Measurements from ENCODE around the gene PCBD1. TPM values are rescaled to one million over a fixed set of nuclear protein-coding genes. Genes with fewer than 3 reads are reported as not detected.

The PCBD1 gene
- total and polyA plus RNA-seq, 4 experiments from 2014 or later = 12.4 to 22.5 (median 18.0) TPM

DNA sequence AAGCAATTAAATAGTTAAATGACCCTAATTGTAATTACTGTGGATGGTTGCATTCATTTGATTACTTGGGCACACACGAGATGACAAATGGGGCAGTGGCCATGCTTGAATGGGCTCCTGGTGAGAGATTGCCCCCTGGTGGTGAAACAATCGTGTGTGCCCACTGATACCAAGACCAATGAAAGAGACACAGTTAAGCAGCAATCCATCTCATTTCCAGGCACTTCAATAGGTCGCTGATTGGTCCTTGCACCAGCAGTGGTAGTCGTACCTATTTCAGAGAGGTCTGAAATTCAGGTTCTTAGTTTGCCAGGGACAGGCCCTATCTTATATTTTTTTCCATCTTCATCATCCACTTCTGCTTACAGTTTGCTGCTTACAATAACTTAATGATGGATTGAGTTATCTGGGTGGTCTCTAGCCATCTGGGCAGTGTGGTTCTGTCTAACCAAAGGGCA, 8.3 kb downstream of the PCBD1 start:
- peaks cover 15 to 51% of the 10 kb centered on the region in 2 donors for H3K36me3 Mint-ChIP-seq
- peak overlapping the region in 1 of 7 donors; percentile 36 for H3K27ac Mint-ChIP-seq

DNA sequence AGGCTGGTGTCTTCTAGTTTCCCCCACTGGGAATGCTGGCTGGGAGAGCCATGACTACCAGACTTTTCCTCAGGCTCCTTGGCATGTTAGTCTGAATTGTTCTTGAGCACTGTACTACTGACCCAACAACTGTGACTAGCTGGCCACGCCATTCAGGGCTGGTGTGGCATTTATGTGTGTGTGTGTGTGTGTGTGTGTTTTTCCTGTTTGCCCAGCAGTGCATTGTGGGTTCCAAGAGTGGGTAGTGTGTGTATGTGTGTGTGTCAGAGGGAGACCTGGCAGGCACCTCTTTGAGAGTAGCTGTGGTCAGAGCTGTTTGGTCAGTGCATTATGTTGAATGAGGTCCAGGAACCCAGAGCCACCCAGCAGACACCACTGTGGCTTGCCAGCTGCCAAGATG, 9.2 kb downstream of the PCBD1 start:
- Mint-ChIP-seq H3K27me3 (no peaks in the 10 kb centered on the region), H3K36me3 (peaks cover 9 to 49% of the 10 kb centered on the region in 2 donors), H3K4me3 (no peak overlapping the region), H3K4me1 (peaks cover 3 to 6% (median 4%) of the 10 kb centered on the region in 4 donors), H3K9me3 (no peaks in the 10 kb centered on the region), H3K27ac (no peak overlapping the region)
- POLR2A ChIA-PET (ENCODE audit: partially characterized antibody) = no interaction called here
- no peaks in the 10 kb centered on the region for H3K27me3 ChIP-seq (ENCODE audit: insufficient read depth, low read length)
- H3K36me3 ChIP-seq (ENCODE audit: insufficient read depth, low read length) = peaks cover 5% of the 10 kb centered on the region
- no peak overlapping the region for H3K4me3 ChIP-seq (ENCODE audit: low read length in 2 of 2)
- DNase-seq = no peak
- no peaks in the 10 kb centered on the region for H3K9me3 ChIP-seq (ENCODE audit: control insufficient read depth in 1 of 2, low read length in 2 of 2)
- intact Hi-C loops (cut with micrococcal nuclease) = no loop called here
- H3K27ac ChIP-seq (ENCODE audit: low read depth, low read length) = no peak overlapping the region
- no peaks in the 10 kb centered on the region for H3K4me1 ChIP-seq (ENCODE audit: insufficient read depth, low read length)
- CTCF ChIA-PET (ENCODE audit: partially characterized antibody) = interaction anchor here (1.1 to 2.3 kb wide), 11 partner anchors 9 to 331 kb away, joined by 3 to 8 read pairs (median 5); partner anchors contain the start of genes PCBD1 and SGPL1

More for the DNA sequence above, 8.3 kb downstream of the PCBD1 start:
- H3K4me1 ChIP-seq (ENCODE audit: insufficient read depth, low read length) = no peaks in the 10 kb centered on the region
- ChIA-PET POLR2A (ENCODE audit: partially characterized antibody) (no interaction called here), CTCF (ENCODE audit: partially characterized antibody) (interaction anchor here (0.7 to 2.2 kb wide), 9 partner anchors 8 to 418 kb away, joined by 3 to 19 read pairs (median 4); partner anchors contain the start of genes PCBD1 and SGPL1)
- no peaks in the 10 kb centered on the region for H3K9me3 Mint-ChIP-seq
- H3K27me3 Mint-ChIP-seq = no peaks in the 10 kb centered on the region
- no peaks in the 10 kb centered on the region for H3K27me3 ChIP-seq (ENCODE audit: insufficient read depth, low read length)
- H3K4me3 Mint-ChIP-seq = no peak overlapping the region
- peak; percentile 68 to 77 (median 73) for DNase-seq
- intact Hi-C loops (cut with micrococcal nuclease) = loop anchor here (1.0 kb wide), 2 partner anchors 65 to 330 kb away; partner anchors contain the start of gene SGPL1
- H3K36me3 ChIP-seq (ENCODE audit: insufficient read depth, low read length) = peaks cover 8% of the 10 kb centered on the region
- H3K4me3 ChIP-seq (ENCODE audit: low read length in 2 of 2) = no peak overlapping the region
- H3K27ac ChIP-seq (ENCODE audit: low read depth, low read length) = no peak overlapping the region
- H3K4me1 Mint-ChIP-seq = peaks cover 3 to 6% (median 4%) of the 10 kb centered on the region in 4 donors
- H3K9me3 ChIP-seq (ENCODE audit: control insufficient read depth in 1 of 2, low read length in 2 of 2) = no peaks in the 10 kb centered on the region

GRCh38 chr10:70874061-70874460, 14.3 kb downstream of the PCBD1 start:
- Mint-ChIP-seq H3K27ac (no peak overlapping the region), H3K36me3 (peaks cover 24 to 76% of the 10 kb centered on the region in 2 donors), H3K4me1 (no peaks in the 10 kb centered on the region), H3K27me3 (no peaks in the 10 kb centered on the region), H3K9me3 (no peaks in the 10 kb centered on the region), H3K4me3 (no peak overlapping the region)
- Histone ChIP-seq H3K27ac (ENCODE audit: low read depth, low read length) (no peak overlapping the region), H3K36me3 (ENCODE audit: insufficient read depth, low read length) (peaks cover 13% of the 10 kb centered on the region), H3K27me3 (ENCODE audit: insufficient read depth, low read length) (no peaks in the 10 kb centered on the region), H3K4me3 (ENCODE audit: low read length in 2 of 2) (no peak overlapping the region), H3K9me3 (ENCODE audit: control insufficient read depth in 1 of 2, low read length in 2 of 2) (no peaks in the 10 kb centered on the region), H3K4me1 (ENCODE audit: insufficient read depth, low read length) (no peaks in the 10 kb centered on the region)
- intact Hi-C loops (cut with micrococcal nuclease) = no loop called here
- ChIA-PET POLR2A (ENCODE audit: partially characterized antibody) (interaction anchor here (1.7 kb wide), 1 partner anchor 58 kb away, joined by 4 read pairs; no protein-coding TSS in a partner anchor), CTCF (ENCODE audit: partially characterized antibody) (no interaction called here)
- no peak for DNase-seq

GRCh38 chr10:70872291-70872690, 16.1 kb downstream of the PCBD1 start:
- Histone ChIP-seq H3K36me3 (ENCODE audit: insufficient read depth, low read length) (peaks cover 13% of the 10 kb centered on the region), H3K4me1 (ENCODE audit: insufficient read depth, low read length) (no peaks in the 10 kb centered on the region), H3K27ac (ENCODE audit: low read depth, low read length) (no peak overlapping the region), H3K9me3 (ENCODE audit: control insufficient read depth in 1 of 2, low read length in 2 of 2) (no peaks in the 10 kb centered on the region), H3K4me3 (ENCODE audit: low read length in 2 of 2) (no peak overlapping the region), H3K27me3 (ENCODE audit: insufficient read depth, low read length) (no peaks in the 10 kb centered on the region)
- no peak for DNase-seq
- Mint-ChIP-seq H3K36me3 (peaks cover 25 to 69% of the 10 kb centered on the region in 2 donors), H3K27ac (no peak overlapping the region), H3K27me3 (no peaks in the 10 kb centered on the region), H3K4me3 (no peak overlapping the region), H3K9me3 (no peaks in the 10 kb centered on the region), H3K4me1 (no peaks in the 10 kb centered on the region)
- POLR2A ChIA-PET (ENCODE audit: partially characterized antibody) = interaction anchor here (1.0 kb wide), 1 partner anchor 15 kb away, joined by 3 read pairs; no protein-coding TSS in a partner anchor
- CTCF ChIA-PET (ENCODE audit: partially characterized antibody) = interaction anchor here (0.6 to 0.9 kb wide), 2 partner anchors 12 to 15 kb away, joined by 3 read pairs; no protein-coding TSS in a partner anchor
- intact Hi-C loops (cut with micrococcal nuclease) = no loop called here

DNA sequence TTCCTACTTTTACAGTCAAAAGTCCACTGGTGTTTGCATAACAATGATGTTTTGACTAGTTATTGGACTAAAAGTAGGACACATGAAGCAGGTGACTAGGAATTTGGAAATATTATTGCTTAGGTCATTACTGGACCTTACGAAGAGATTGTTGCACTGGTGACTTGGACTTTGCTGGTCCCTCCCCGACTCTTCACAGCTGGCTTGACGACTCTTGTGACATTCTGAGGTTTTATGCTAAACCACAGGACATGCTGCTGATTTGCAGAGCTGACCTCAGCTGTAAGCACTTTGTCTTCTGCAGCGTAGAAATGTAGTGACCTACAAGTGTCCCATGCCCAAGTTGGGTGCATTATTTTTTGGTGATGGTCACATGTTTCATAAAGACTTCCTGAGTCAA, 21.9 kb downstream of the PCBD1 start:
- Histone ChIP-seq H3K4me1 (ENCODE audit: insufficient read depth, low read length) (no peaks in the 10 kb centered on the region), H3K27ac (ENCODE audit: low read depth, low read length) (no peak overlapping the region), H3K4me3 (ENCODE audit: low read length in 2 of 2) (no peak overlapping the region), H3K27me3 (ENCODE audit: insufficient read depth, low read length) (no peaks in the 10 kb centered on the region), H3K36me3 (ENCODE audit: insufficient read depth, low read length) (no peaks in the 10 kb centered on the region), H3K9me3 (ENCODE audit: control insufficient read depth in 1 of 2, low read length in 2 of 2) (no peaks in the 10 kb centered on the region)
- H3K9me3 Mint-ChIP-seq = no peaks in the 10 kb centered on the region
- no peaks in the 10 kb centered on the region for H3K27me3 Mint-ChIP-seq
- no peak for DNase-seq
- ChIA-PET POLR2A (ENCODE audit: partially characterized antibody) (no interaction called here), CTCF (ENCODE audit: partially characterized antibody) (interaction anchor here (0.5 kb wide), 1 partner anchor 18 kb away, joined by 4 read pairs; no protein-coding TSS in a partner anchor)
- H3K4me3 Mint-ChIP-seq = peak overlapping the region in 1 of 8 donors; percentile 3
- peaks cover 43 to 44% of the 10 kb centered on the region in 2 donors for H3K36me3 Mint-ChIP-seq
- intact Hi-C loops (cut with micrococcal nuclease) = no loop called here
- H3K27ac Mint-ChIP-seq = no peak overlapping the region
- peaks cover 0 to 4% (median under 1%) of the 10 kb centered on the region in 4 donors for H3K4me1 Mint-ChIP-seq

DNA sequence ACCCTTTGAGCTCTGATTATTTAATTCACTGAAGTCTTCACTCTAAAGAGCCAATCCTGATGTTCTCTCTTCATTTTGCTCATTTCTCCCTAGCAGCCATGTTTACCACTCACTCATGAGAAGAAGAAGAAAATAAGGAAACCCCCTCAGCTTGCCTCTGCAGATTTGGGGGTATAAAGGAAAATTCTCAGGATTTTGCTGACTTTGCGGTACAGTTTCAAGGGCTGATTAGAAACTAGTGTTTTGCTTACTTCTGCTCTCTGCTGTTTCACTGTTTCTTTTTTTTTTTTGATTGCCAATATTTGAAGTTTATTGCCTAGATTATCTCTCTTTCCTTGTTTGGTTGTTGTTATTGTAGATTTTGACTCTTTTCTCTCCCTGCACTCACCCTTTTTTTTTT, 23.4 kb downstream of the PCBD1 start:
- H3K9me3 ChIP-seq (ENCODE audit: control insufficient read depth in 1 of 2, low read length in 2 of 2) = no peaks in the 10 kb centered on the region
- Mint-ChIP-seq H3K4me3 (no peak overlapping the region), H3K4me1 (peaks cover 0 to 4% (median under 1%) of the 10 kb centered on the region in 4 donors), H3K27me3 (no peaks in the 10 kb centered on the region), H3K27ac (no peak overlapping the region), H3K9me3 (no peaks in the 10 kb centered on the region), H3K36me3 (peaks cover 43 to 47% of the 10 kb centered on the region in 2 donors)
- no peak overlapping the region for H3K27ac ChIP-seq (ENCODE audit: low read depth, low read length)
- no peak for DNase-seq
- no peaks in the 10 kb centered on the region for H3K4me1 ChIP-seq (ENCODE audit: insufficient read depth, low read length)
- intact Hi-C loops (cut with micrococcal nuclease) = no loop called here
- no peak overlapping the region for H3K4me3 ChIP-seq (ENCODE audit: low read length in 2 of 2)
- H3K36me3 ChIP-seq (ENCODE audit: insufficient read depth, low read length) = no peaks in the 10 kb centered on the region
- POLR2A ChIA-PET (ENCODE audit: partially characterized antibody) = no interaction called here
- no peaks in the 10 kb centered on the region for H3K27me3 ChIP-seq (ENCODE audit: insufficient read depth, low read length)
- CTCF ChIA-PET (ENCODE audit: partially characterized antibody) = interaction anchor here (1.4 kb wide), 2 partner anchors 12 to 16 kb away, joined by 3 to 5 read pairs; no protein-coding TSS in a partner anchor

DNA sequence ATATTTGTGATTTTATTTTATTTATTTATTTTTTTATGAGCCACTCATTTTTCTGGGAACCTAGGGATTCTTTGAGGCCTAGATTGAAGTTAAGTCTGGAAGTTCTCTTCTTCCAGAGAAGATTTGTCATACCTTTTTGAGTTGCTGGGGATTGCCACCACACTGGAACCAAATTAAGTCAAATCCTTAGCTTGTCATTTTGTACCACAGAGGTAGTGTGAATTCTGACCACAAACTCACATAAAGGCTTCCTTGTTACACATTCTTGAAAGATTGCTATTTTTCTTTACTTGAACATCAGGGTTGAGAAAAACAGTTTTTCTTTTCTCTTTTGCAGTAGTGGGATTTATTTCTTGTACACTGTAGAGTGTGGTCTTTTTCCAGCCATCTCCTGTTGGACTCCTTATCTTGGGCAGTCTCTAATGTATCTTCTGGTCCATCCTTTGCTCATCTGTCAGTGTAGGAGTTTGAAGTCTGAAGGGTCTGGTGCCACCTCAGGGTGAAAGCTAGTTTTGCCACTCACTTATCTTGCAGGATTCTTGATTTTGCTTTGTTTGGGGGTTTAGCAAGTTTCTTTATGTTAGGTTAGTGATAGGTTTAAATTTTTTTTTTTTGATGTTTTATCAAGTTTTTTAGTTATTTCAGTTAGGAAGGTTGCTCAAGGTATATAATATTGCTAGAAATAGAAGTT, 24.8 kb downstream of the PCBD1 start:
- no peaks in the 10 kb centered on the region for H3K27me3 Mint-ChIP-seq
- Histone ChIP-seq H3K4me3 (ENCODE audit: low read length in 2 of 2) (no peak overlapping the region), H3K27me3 (ENCODE audit: insufficient read depth, low read length) (no peaks in the 10 kb centered on the region), H3K4me1 (ENCODE audit: insufficient read depth, low read length) (no peaks in the 10 kb centered on the region), H3K9me3 (ENCODE audit: control insufficient read depth in 1 of 2, low read length in 2 of 2) (no peaks in the 10 kb centered on the region), H3K27ac (ENCODE audit: low read depth, low read length) (no peak overlapping the region), H3K36me3 (ENCODE audit: insufficient read depth, low read length) (no peaks in the 10 kb centered on the region)
- H3K4me1 Mint-ChIP-seq = peaks cover 0 to 4% (median under 1%) of the 10 kb centered on the region in 4 donors
- H3K9me3 Mint-ChIP-seq = no peaks in the 10 kb centered on the region
- H3K27ac Mint-ChIP-seq = peak overlapping the region in 3 of 7 donors; percentile 1 to 21 (median 18)
- no peak overlapping the region for H3K4me3 Mint-ChIP-seq
- CTCF ChIA-PET (ENCODE audit: partially characterized antibody) = interaction anchor here (1.1 to 1.4 kb wide), 2 partner anchors 17 to 18 kb away, joined by 3 to 5 read pairs; no protein-coding TSS in a partner anchor
- intact Hi-C loops (cut with micrococcal nuclease) = no loop called here
- POLR2A ChIA-PET (ENCODE audit: partially characterized antibody) = no interaction called here
- H3K36me3 Mint-ChIP-seq = peaks cover 40 to 44% of the 10 kb centered on the region in 2 donors
- DNase-seq = no peak
